ENCODE results near the gene LACTBL1.

Gene LACTBL1

DNA sequence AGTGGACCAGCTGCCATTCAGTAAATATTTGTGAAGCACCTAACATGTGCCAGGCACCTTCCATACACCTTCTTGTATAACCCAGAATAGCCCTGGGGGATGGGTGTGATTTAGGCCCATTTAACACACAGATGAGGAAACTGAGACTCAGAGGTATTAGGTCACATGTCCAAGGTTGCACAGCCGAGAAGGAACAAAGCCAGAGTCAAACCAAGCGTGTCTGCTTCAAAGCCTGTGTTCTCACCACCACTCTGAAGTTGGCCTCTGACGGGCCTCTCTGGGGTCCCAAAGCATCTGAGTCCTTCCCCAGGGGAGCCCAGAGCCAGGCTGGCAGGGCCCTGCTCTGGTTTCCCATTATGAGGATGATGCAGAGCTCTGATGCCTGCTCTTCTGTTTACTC is 65.1 kb downstream of the LACTBL1 start:
- TF ChIP-seq, protein P1, sequence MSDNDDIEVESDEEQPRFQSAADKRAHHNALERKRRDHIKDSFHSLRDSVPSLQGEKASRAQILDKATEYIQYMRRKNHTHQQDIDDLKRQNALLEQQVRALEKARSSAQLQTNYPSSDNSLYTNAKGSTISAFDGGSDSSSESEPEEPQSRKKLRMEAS (IDR thresholded peaks at IDR 0.05): no peak
- TF ChIP-seq TEAD4 (IDR thresholded peaks at IDR 0.05) (no peak), EP300 (IDR thresholded peaks at IDR 0.05; ENCODE audit: borderline replicate concordance) (no peak), TCF12 (IDR thresholded peaks at IDR 0.05; ENCODE audit: low read depth) (no peak), CEBPB (IDR thresholded peaks at IDR 0.05) (no peak), YY1 (IDR thresholded peaks at IDR 0.05; ENCODE audit: low read depth) (no peak), FOXM1 (IDR thresholded peaks at IDR 0.05; ENCODE audit: borderline replicate concordance, low read depth) (no peak), ZBTB7A (IDR thresholded peaks at IDR 0.05; ENCODE audit: low read depth) (no peak), EGR1 (IDR thresholded peaks at IDR 0.05) (no peak), RAD21 (IDR thresholded peaks at IDR 0.05; ENCODE audit: low read depth) (no peak), NFIC (IDR thresholded peaks at IDR 0.05) (no peak), TAF1 (IDR thresholded peaks at IDR 0.05; ENCODE audit: low read depth) (no peak), CREB1 (IDR thresholded peaks at IDR 0.05; ENCODE audit: low read depth) (no peak)
- TF ChIP-seq, protein P2, sequence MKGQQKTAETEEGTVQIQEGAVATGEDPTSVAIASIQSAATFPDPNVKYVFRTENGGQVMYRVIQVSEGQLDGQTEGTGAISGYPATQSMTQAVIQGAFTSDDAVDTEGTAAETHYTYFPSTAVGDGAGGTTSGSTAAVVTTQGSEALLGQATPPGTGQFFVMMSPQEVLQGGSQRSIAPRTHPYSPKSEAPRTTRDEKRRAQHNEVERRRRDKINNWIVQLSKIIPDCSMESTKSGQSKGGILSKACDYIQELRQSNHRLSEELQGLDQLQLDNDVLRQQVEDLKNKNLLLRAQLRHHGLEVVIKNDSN (IDR thresholded peaks at IDR 0.05): no peak
- TF ChIP-seq, protein P3, sequence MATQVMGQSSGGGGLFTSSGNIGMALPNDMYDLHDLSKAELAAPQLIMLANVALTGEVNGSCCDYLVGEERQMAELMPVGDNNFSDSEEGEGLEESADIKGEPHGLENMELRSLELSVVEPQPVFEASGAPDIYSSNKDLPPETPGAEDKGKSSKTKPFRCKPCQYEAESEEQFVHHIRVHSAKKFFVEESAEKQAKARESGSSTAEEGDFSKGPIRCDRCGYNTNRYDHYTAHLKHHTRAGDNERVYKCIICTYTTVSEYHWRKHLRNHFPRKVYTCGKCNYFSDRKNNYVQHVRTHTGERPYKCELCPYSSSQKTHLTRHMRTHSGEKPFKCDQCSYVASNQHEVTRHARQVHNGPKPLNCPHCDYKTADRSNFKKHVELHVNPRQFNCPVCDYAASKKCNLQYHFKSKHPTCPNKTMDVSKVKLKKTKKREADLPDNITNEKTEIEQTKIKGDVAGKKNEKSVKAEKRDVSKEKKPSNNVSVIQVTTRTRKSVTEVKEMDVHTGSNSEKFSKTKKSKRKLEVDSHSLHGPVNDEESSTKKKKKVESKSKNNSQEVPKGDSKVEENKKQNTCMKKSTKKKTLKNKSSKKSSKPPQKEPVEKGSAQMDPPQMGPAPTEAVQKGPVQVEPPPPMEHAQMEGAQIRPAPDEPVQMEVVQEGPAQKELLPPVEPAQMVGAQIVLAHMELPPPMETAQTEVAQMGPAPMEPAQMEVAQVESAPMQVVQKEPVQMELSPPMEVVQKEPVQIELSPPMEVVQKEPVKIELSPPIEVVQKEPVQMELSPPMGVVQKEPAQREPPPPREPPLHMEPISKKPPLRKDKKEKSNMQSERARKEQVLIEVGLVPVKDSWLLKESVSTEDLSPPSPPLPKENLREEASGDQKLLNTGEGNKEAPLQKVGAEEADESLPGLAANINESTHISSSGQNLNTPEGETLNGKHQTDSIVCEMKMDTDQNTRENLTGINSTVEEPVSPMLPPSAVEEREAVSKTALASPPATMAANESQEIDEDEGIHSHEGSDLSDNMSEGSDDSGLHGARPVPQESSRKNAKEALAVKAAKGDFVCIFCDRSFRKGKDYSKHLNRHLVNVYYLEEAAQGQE (IDR thresholded peaks at IDR 0.05; ENCODE audit: low read depth): no peak

DNA sequence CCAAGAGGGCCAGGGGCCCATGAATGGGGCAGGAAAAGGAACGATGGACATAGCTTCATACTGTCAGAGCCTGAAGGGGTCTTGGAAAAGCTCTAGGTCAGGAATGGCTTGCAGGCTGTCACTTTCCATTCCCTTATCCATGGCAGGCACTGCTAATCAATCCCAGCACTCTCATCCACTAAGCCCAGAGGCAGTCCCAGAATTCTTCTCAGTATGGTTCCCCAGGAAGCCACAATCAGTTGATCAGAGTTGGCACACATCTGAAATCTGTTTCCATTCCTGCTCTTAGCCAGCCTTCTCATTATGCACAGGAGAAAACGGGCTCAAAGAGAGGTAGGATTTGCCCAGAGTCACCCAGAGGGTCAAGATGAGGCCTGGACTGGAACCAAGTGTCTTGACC is 65.7 kb downstream of the LACTBL1 start:
- TF ChIP-seq TEAD4 (IDR thresholded peaks at IDR 0.05) (no peak), FOXM1 (IDR thresholded peaks at IDR 0.05; ENCODE audit: borderline replicate concordance, low read depth) (no peak), EGR1 (IDR thresholded peaks at IDR 0.05) (no peak), TAF1 (IDR thresholded peaks at IDR 0.05; ENCODE audit: low read depth) (no peak), ZBTB7A (IDR thresholded peaks at IDR 0.05; ENCODE audit: low read depth) (no peak), NFIC (IDR thresholded peaks at IDR 0.05) (no peak), EP300 (IDR thresholded peaks at IDR 0.05; ENCODE audit: borderline replicate concordance) (no peak)
- TF ChIP-seq, protein P2 (IDR thresholded peaks at IDR 0.05): no peak

DNA sequence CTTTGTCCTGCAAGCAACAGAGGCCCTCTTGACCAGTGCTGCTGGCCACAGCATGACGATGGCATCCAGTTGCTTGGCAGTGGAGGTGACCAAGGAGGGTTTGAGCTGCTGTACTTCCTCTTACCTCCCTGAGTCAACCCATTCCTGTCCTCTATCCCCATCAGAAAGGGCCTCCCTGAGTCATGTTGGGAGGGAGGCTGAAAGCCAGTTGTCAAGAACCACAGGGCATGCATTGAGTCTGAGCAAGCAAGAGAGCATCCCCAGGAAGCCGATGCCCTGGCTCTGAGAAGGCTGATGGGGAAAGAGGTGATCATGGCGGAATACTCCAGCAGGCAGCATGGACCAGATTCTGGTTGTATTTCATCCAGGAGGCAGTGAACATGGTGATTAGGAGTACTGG is 69.6 kb downstream of the LACTBL1 start:
- no peak for TF ChIP-seq TCF12 (IDR thresholded peaks at IDR 0.05; ENCODE audit: low read depth)
- TF ChIP-seq EP300 (IDR thresholded peaks at IDR 0.05; ENCODE audit: borderline replicate concordance): no peak
- TF ChIP-seq YY1 (IDR thresholded peaks at IDR 0.05; ENCODE audit: low read depth): no peak

Data from Ishikawa (cell line).